Testis (tissue), 3 donors: ENCODE results near the gene SGF29. TPM values are rescaled to one million over a fixed set of nuclear protein-coding genes. Genes with fewer than 3 reads are reported as not detected.
"Not testable (repeated sequence)": the region's sequence is repeated elsewhere in the genome, so short reads cannot be mapped to it uniquely, and the experiment has no call there.

Source experiments
- DNase-seq: peaks from one replicate; pipeline ENCODE4 v3.0.0-alpha.2; 2019
- H3K27ac ChIP-seq, 2 donors: fragments of 200-600 bp; sonication (generic); one replicate each; pipeline ENCODE4 v1.5.1; 2019
- H3K27me3 ChIP-seq: fragments of 200-600 bp; sonication (generic); one replicate; pipeline ENCODE4 v1.5.1; 2019
- H3K36me3 ChIP-seq: fragments of 200-600 bp; sonication (generic); one replicate; pipeline ENCODE4 v1.5.1; 2017; ENCODE audit warnings: low read depth; ENCODE audit errors: missing control alignments
- H3K4me1 ChIP-seq: fragments of 200-600 bp; sonication (generic); one replicate; pipeline ENCODE4 v1.5.1; 2019
- H3K4me3 ChIP-seq, 2 donors: fragments of 200-600 bp; sonication (generic); one replicate each; pipeline ENCODE4 v1.5.1; 2017 to 2019
- H3K9me3 ChIP-seq: fragments of 200-600 bp; sonication (generic); one replicate; pipeline ENCODE4 v1.5.1; 2017
- POLR2A ChIP-seq: fragments of 450-650 bp; IDR thresholded peaks from one replicate; pipeline ENCODE4 v1.6.1; 2017; ENCODE audit warnings: antibody characterized with exemption, mild to moderate bottlenecking, moderate library complexity
- WGBS, 2 donors: methylation state at CpG; one replicate each; pipeline ENCODE4 v1.1.5; 2018; 5-methylcytosine and 5-hydroxymethylcytosine counted together
- intact Hi-C: fragments of 100-400 bp; cut with DNase I; formaldehyde crosslinking; loops from one replicate; pipeline ENCODE4 v1.15.1; 2023; ENCODE audit warnings: low total_unique reads
- polyA plus RNA-seq: library from polyadenylated mRNA; stranded (reverse); fragments of 350-450 nt; fragmentation: Illumina TruSeq; extraction: RNeasy Lipid Tissue Mini Kit (QIAGEN cat#74804); gene quantifications from one replicate; pipeline ENCODE4 v1.2.3, GENCODE V29; 2014; ENCODE audit warnings: low read depth, low replicate concordance; ENCODE audit not compliant: insufficient read depth
- total RNA-seq, 2 donors: library from RNA; depleted of rRNA; stranded (reverse); fragments of >200 nt; gene quantifications; one replicate each; pipeline ENCODE4 v1.2.3, GENCODE V29; 2016
- TF ChIP-seq, protein P1 (sequence below), 3 experiments: fragments of 450-650 bp in 2 of 3; fragments of 200-600 bp in 1 of 3; sonication (generic) in 1 of 3; IDR thresholded peaks; one replicate each; pipeline ENCODE4 v1.5.1; 2016 to 2019; ENCODE audit warnings: antibody characterized with exemption in 3 of 3, mild to moderate bottlenecking in 2 of 3, moderate library complexity in 1 of 3

Gene SGF29
- total and polyA plus RNA-seq, 3 donors from 2014 or later, result 76.7 to 94.5 (median 82.3) TPM

- intact Hi-C loops, result no loop called here
- H3K27me3 ChIP-seq, result no peaks in the 10 kb centered on the region
- peaks cover 6% of the 10 kb centered on the region for H3K4me1 ChIP-seq
- H3K27ac ChIP-seq, result no peak overlapping the region
- no peak for DNase-seq
- no peak overlapping the region for H3K4me3 ChIP-seq
- H3K36me3 ChIP-seq, result no peaks in the 10 kb centered on the region
- TF ChIP-seq POLR2A, result no peak
- TF ChIP-seq, protein P1, sequence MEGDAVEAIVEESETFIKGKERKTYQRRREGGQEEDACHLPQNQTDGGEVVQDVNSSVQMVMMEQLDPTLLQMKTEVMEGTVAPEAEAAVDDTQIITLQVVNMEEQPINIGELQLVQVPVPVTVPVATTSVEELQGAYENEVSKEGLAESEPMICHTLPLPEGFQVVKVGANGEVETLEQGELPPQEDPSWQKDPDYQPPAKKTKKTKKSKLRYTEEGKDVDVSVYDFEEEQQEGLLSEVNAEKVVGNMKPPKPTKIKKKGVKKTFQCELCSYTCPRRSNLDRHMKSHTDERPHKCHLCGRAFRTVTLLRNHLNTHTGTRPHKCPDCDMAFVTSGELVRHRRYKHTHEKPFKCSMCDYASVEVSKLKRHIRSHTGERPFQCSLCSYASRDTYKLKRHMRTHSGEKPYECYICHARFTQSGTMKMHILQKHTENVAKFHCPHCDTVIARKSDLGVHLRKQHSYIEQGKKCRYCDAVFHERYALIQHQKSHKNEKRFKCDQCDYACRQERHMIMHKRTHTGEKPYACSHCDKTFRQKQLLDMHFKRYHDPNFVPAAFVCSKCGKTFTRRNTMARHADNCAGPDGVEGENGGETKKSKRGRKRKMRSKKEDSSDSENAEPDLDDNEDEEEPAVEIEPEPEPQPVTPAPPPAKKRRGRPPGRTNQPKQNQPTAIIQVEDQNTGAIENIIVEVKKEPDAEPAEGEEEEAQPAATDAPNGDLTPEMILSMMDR (IDR thresholded peaks at IDR 0.05), result no peak
- 82 to 84% methylated on average over 9 of the region's 9 CpGs for WGBS, 2 donors
- no peaks in the 10 kb centered on the region for H3K9me3 ChIP-seq
Observed at GRCh38 chr16:28597692-28598261, 44.1 kb downstream of the SGF29 start.

DNA sequence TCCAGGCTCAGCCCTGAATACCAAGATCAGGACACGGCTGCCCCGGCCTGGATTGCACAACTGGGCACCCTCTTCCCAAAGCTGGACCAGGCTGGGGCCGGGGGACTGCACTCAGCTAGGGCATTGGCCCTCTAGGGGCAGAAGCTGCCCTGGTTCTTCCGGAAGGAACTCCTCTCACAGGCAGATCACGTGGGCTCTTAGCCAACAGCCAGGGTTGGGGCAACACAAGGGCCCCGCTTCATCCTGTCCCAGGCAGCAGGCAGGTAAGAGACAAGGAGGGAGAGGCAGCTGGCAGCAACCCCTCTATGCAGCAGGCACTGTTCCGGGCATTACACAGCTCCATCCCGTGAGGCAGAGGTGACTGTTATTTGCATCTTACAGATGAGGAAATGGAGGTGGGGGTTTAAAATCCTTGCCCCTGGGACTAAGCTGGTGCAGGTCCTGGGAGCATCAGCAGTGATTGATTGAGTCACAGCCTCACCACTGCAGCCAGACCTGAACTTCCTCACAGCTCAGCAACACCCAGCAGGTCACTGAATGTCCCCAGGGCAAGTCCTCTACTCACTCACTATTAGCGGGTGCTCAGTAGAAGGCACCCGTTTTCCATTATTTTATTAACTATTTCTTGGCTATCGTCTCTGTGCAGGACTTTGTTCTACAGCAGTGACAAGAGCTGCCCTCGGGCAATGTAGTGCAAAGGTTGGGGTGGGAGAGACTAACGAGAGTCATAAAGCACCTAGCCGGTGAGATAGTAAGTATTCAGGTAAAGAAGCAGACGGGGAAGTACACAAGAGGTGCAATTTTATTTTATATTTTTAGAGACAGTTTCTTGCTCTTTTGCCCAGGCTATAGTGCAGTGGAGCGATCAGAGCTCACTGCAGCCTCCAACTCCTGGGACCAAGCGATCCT lies 45.9 kb downstream of the SGF29 start:
- H3K9me3 ChIP-seq, DNase-seq, H3K4me1 ChIP-seq, H3K36me3 ChIP-seq, H3K27me3 ChIP-seq, H3K4me3 ChIP-seq, H3K27ac ChIP-seq, intact Hi-C loops: not testable (repeated sequence)
- no CpG with 5 or more reads among the region's 17 CpGs for WGBS, 2 donors

GRCh38 chr16:28600965-28601364 lies 47.2 kb downstream of the SGF29 start:
- H3K4me1 ChIP-seq, H3K36me3 ChIP-seq, DNase-seq, H3K9me3 ChIP-seq, intact Hi-C loops, H3K4me3 ChIP-seq, H3K27ac ChIP-seq, H3K27me3 ChIP-seq: not testable (repeated sequence)
- WGBS, 2 donors, result 37 to 54% methylated on average over 8 to 11 of the region's 20 CpGs

GRCh38 chr16:28601589-28601988 lies 47.9 kb downstream of the SGF29 start:
- WGBS, 2 donors, result 81 to 89% methylated on average over 13 of the region's 13 CpGs
- H3K4me1 ChIP-seq, intact Hi-C loops, H3K36me3 ChIP-seq, H3K27ac ChIP-seq, H3K4me3 ChIP-seq, H3K9me3 ChIP-seq, H3K27me3 ChIP-seq, DNase-seq: not testable (repeated sequence)

- H3K9me3 ChIP-seq, H3K27ac ChIP-seq, H3K27me3 ChIP-seq, H3K4me3 ChIP-seq, intact Hi-C loops, H3K36me3 ChIP-seq, H3K4me1 ChIP-seq, DNase-seq: not testable (repeated sequence)
- 88% methylated on average over 5 of the region's 10 CpGs; no CpG with 5 or more reads in 1 of the 2 donors for WGBS, 2 donors
Observed at GRCh38 chr16:28602062-28602461, 48.3 kb downstream of the SGF29 start.

- H3K36me3 ChIP-seq, result no peaks in the 10 kb centered on the region
- no peak overlapping the region for H3K4me3 ChIP-seq
- no peak for DNase-seq
- TF ChIP-seq POLR2A, result no peak
- TF ChIP-seq, protein P1 (IDR thresholded peaks at IDR 0.05), result no peak
- WGBS, 2 donors, result 72 to 87% methylated on average over 3 to 6 of the region's 6 CpGs
- H3K4me1 ChIP-seq, result no peaks in the 10 kb centered on the region
- no peaks in the 10 kb centered on the region for H3K27me3 ChIP-seq
- intact Hi-C loops, result no loop called here
- H3K9me3 ChIP-seq, result no peaks in the 10 kb centered on the region
- H3K27ac ChIP-seq, result no peak overlapping the region
Observed at GRCh38 chr16:28602529-28602928, 48.8 kb downstream of the SGF29 start.
